PC-9 (cell line): ENCODE measurements around the gene NTM. TPM values are rescaled to one million over a fixed set of nuclear protein-coding genes. Genes with fewer than 3 reads are reported as not detected.

ENCODE experiments used
- BruUV-seq: library from RNA; stranded (reverse); fragments of 400-500 nt; replicated peaks from 2 replicates; lab custom pipeline; 2021; lab: Mats Ljungman, UMichigan
- CTCF ChIA-PET: fragments of 300-600 bp; sonication (Branson Sonifier 250); formaldehyde crosslinking; loops from one replicate; lab custom pipeline; 2022; ENCODE audit warnings: antibody characterized with exemption; lab: Charles Lee
- POLR2A ChIA-PET: fragments of 300-600 bp; sonication (Branson Sonifier 250); formaldehyde crosslinking; loops from one replicate; lab custom pipeline; 2022; ENCODE audit warnings: antibody characterized with exemption; ENCODE audit not compliant: unreplicated experiment; lab: Charles Lee
- DNase-seq, 2 experiments: peaks; one replicate each; pipeline versions ENCODE4 v3.0.0 to v3.0.0-alpha.2; 2015 to 2022; ENCODE audit warnings: mixed read lengths in 1 of 2
- H2AFZ ChIP-seq: fragments of 200-600 bp; sonication (generic); 2 replicates; pipeline ENCODE4 v1.8.1; 2017; ENCODE audit warnings: antibody characterized with exemption
- H3F3A ChIP-seq: fragments of 200-600 bp; sonication (generic); 2 replicates; pipeline ENCODE4 v1.8.1; 2017; ENCODE audit warnings: antibody characterized with exemption, mild to moderate bottlenecking, low read depth; ENCODE audit not compliant: insufficient read depth
- H3K27ac ChIP-seq: fragments of 200-600 bp; sonication (generic); 2 replicates; pipeline ENCODE4 v1.6.1; 2016; ENCODE audit warnings: mixed run types
- H3K27me3 ChIP-seq: fragments of 200-600 bp; sonication (generic); 2 replicates; pipeline ENCODE4 v1.6.1; 2016; ENCODE audit warnings: low read depth, mixed run types; ENCODE audit not compliant: insufficient read depth
- H3K36me3 ChIP-seq: fragments of 200-600 bp; sonication (generic); 2 replicates; pipeline ENCODE4 v1.6.1; 2016; ENCODE audit warnings: low read depth, mixed run types
- H3K4me1 ChIP-seq: fragments of 200-600 bp; sonication (generic); replicated peaks from 2 replicates; pipeline ENCODE4 v1.6.1; 2016; ENCODE audit warnings: mixed run types; ENCODE audit not compliant: insufficient read depth
- H3K4me2 ChIP-seq: fragments of 200-600 bp; sonication (generic); 2 replicates; pipeline ENCODE4 v1.6.1; 2017; ENCODE audit warnings: mixed run types
- H3K4me3 ChIP-seq: fragments of 200-600 bp; sonication (generic); 2 replicates; pipeline ENCODE4 v1.6.1; 2016; ENCODE audit warnings: mixed run types
- H3K79me2 ChIP-seq: fragments of 200-600 bp; sonication (generic); 2 replicates; pipeline ENCODE4 v1.6.1; 2017; ENCODE audit warnings: low read depth, mixed run types
- H3K9me2 ChIP-seq: fragments of 200-600 bp; sonication (generic); 2 replicates; pipeline ENCODE4 v1.8.1; 2017; ENCODE audit warnings: mild to moderate bottlenecking; ENCODE audit not compliant: insufficient read depth
- H3K9me3 ChIP-seq: fragments of 200-600 bp; sonication (generic); 2 replicates; pipeline ENCODE4 v1.8.1; 2016; ENCODE audit warnings: low read depth; ENCODE audit not compliant: insufficient read depth
- H4K20me1 ChIP-seq: fragments of 200-600 bp; sonication (generic); 2 replicates; pipeline ENCODE4 v1.8.1; 2017; ENCODE audit not compliant: insufficient read depth
- CTCF ChIP-seq: fragments of 200-600 bp; sonication (generic); conservative IDR thresholded peaks from 2 replicates; pipeline ENCODE4 v1.6.1; 2017; ENCODE audit warnings: mixed run types, antibody characterized with exemption, mild to moderate bottlenecking, moderate library complexity
- EZH2 ChIP-seq: fragments of 200-600 bp; sonication (generic); IDR thresholded peaks from 2 replicates; pipeline ENCODE4 v1.8.0; 2017; ENCODE audit warnings: antibody characterized with exemption, low read depth
- intact Hi-C: fragments of 100-400 bp; cut with micrococcal nuclease; formaldehyde crosslinking; loops from one replicate; pipeline ENCODE4 v1.10.0; 2022; ENCODE audit not compliant: unreplicated experiment
- total RNA-seq: library from RNA; stranded (reverse); gene quantifications from 2 replicates; pipeline ENCODE4 v1.2.3, GENCODE V29; 2021

Gene NTM
- total RNA-seq, 1 experiment from 2014 or later: not detected

DNA sequence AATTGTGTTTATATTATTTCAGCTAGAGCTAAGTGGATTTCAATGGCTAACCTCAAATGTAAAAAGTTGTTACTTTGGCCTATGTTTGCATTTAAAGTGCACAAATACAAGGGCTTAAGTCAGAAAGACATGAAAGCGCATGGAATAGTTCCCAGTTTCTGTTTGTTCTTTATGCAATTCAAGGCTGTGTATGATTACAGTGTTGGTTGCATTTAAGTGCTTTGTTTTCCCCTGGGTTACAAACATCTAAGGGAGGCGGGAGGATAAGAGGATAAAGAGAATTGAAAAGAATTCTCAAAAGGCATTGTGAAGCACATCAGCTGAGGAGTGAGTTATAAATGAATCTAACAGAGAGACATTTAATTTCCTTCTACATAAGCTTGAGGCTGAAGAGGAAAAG is 453.4 kb downstream of the NTM start:
- CTCF ChIA-PET: no interaction called here

GRCh38 chr11:131824771-131825170 is 454.4 kb downstream of the NTM start:
- H3K4me1 ChIP-seq: no peaks in the 10 kb centered on the region
- no peaks in the 10 kb centered on the region for H3F3A ChIP-seq
- H3K4me3 ChIP-seq: no peak overlapping the region
- ChIA-PET POLR2A (no interaction called here), CTCF (no interaction called here)
- DNase-seq: no peak
- H3K36me3 ChIP-seq: no peaks in the 10 kb centered on the region
- H3K9me2 ChIP-seq: no peaks in the 10 kb centered on the region
- no TSS peak for BruUV-seq
- intact Hi-C loops: no loop called here
- no peaks in the 10 kb centered on the region; the same call in 1 of the 2 replicates for H4K20me1 ChIP-seq
- H2AFZ ChIP-seq: no peak overlapping the region
- no peak overlapping the region for H3K27ac ChIP-seq
- H3K27me3 ChIP-seq: peaks cover 12% of the 10 kb centered on the region; the same call in 1 of the 2 replicates
- H3K4me2 ChIP-seq: no peak overlapping the region
- no peak for TF ChIP-seq EZH2
- no peak for TF ChIP-seq CTCF
- no peaks in the 10 kb centered on the region for H3K9me3 ChIP-seq
- no peaks in the 10 kb centered on the region for H3K79me2 ChIP-seq

More for the DNA sequence above, 453.4 kb downstream of the NTM start:
- no TSS peak for BruUV-seq
- intact Hi-C loops: no loop called here
- Histone ChIP-seq H3K9me3 (no peaks in the 10 kb centered on the region), H3F3A (no peaks in the 10 kb centered on the region), H3K27me3 (peaks cover 14% of the 10 kb centered on the region; the same call in 1 of the 2 replicates), H3K4me1 (no peaks in the 10 kb centered on the region), H3K79me2 (no peaks in the 10 kb centered on the region), H4K20me1 (no peaks in the 10 kb centered on the region; the same call in 1 of the 2 replicates), H2AFZ (no peak overlapping the region), H3K9me2 (no peaks in the 10 kb centered on the region), H3K4me2 (no peak overlapping the region), H3K27ac (no peak overlapping the region), H3K36me3 (no peaks in the 10 kb centered on the region), H3K4me3 (no peak overlapping the region)
- TF ChIP-seq EZH2 (no peak), CTCF (no peak)
- POLR2A ChIA-PET: no interaction called here
- no peak for DNase-seq

GRCh38 chr11:131827430-131827829 is 457.0 kb downstream of the NTM start:
- CTCF ChIA-PET: no interaction called here
- H3K9me2 ChIP-seq: no peaks in the 10 kb centered on the region

More at GRCh38 chr11:131827430-131827829, 457.0 kb downstream of the NTM start:
- intact Hi-C loops: no loop called here
- no peaks in the 10 kb centered on the region for H3K9me3 ChIP-seq
- no peak overlapping the region for H3K27ac ChIP-seq
- TF ChIP-seq EZH2 (no peak), CTCF (no peak)
- POLR2A ChIA-PET: no interaction called here
- no peak overlapping the region for H3K4me2 ChIP-seq
- H3F3A ChIP-seq: no peaks in the 10 kb centered on the region
- no peak overlapping the region for H2AFZ ChIP-seq
- no peaks in the 10 kb centered on the region for H3K36me3 ChIP-seq
- no peak overlapping the region for H3K4me3 ChIP-seq
- BruUV-seq: no TSS peak
- 0 out of 2 replicates have a peak, but pooled peaks cover 3% of the 10 kb centered on the region for H3K27me3 ChIP-seq
- no peaks in the 10 kb centered on the region for H3K4me1 ChIP-seq
- no peaks in the 10 kb centered on the region; the same call in 1 of the 2 replicates for H4K20me1 ChIP-seq
- DNase-seq: no peak
- no peaks in the 10 kb centered on the region for H3K79me2 ChIP-seq
